Liver (tissue), 9 donors: Measurements from ENCODE around the gene SEZ6. TPM values are rescaled to one million over a fixed set of nuclear protein-coding genes. Genes with fewer than 3 reads are reported as not detected.

ENCODE experiments used
- DNase-seq: peaks from one replicate; pipeline ENCODE4 v3.0.0-alpha.2; 2017; ENCODE audit warnings: low spot score
- H3K27ac ChIP-seq, 2 donors: one replicate each; pipeline ENCODE4 v1.7.0; 2013; ENCODE audit warnings: inconsistent platforms in 2 of 2, low read length in 2 of 2, control low read depth in 1 of 2, low read depth in 1 of 2, mild to moderate bottlenecking in 1 of 2
- H3K27me3 ChIP-seq, 4 donors: one replicate each; pipeline versions ENCODE4 v1.6.1 to v1.7.0; 2013; ENCODE audit warnings: low read length in 3 of 4, inconsistent platforms in 1 of 4, mild to moderate bottlenecking in 1 of 4, moderate library complexity in 1 of 4; ENCODE audit not compliant: control insufficient read depth in 4 of 4, insufficient read depth in 4 of 4
- H3K36me3 ChIP-seq, 4 donors: one replicate each; pipeline versions ENCODE4 v1.6.1 to v1.7.0; 2013; ENCODE audit warnings: low read length in 3 of 4, mild to moderate bottlenecking in 3 of 4, low read depth in 1 of 4, moderate library complexity in 1 of 4; ENCODE audit not compliant: control insufficient read depth in 4 of 4, insufficient read depth in 3 of 4
- H3K4me1 ChIP-seq, 4 donors: one replicate each; pipeline versions ENCODE4 v1.6.1 to v1.7.0; 2013; ENCODE audit warnings: low read length in 3 of 4, mild to moderate bottlenecking in 3 of 4, moderate library complexity in 1 of 4; ENCODE audit not compliant: control insufficient read depth in 4 of 4, insufficient read depth in 4 of 4
- H3K4me3 ChIP-seq, 3 donors: one replicate each; pipeline versions ENCODE4 v1.6.1 to v1.7.0; 2013; ENCODE audit warnings: low read length in 3 of 3, control low read depth in 1 of 3, low read depth in 1 of 3, mild to moderate bottlenecking in 1 of 3
- H3K9ac ChIP-seq, 2 donors: one replicate each; pipeline ENCODE4 v1.7.0; 2013; ENCODE audit warnings: low read length in 2 of 2, mild to moderate bottlenecking in 2 of 2, moderate library complexity in 2 of 2, control low read depth in 1 of 2, low read depth in 1 of 2
- H3K9me3 ChIP-seq, 4 donors: one replicate each; pipeline versions ENCODE4 v1.6.1 to v1.7.0; 2013; ENCODE audit warnings: low read length in 3 of 4; ENCODE audit not compliant: control insufficient read depth in 4 of 4
- FOXA2 ChIP-seq: IDR thresholded peaks from 2 replicates; pipeline ENCODE4 v1.6.1; 2016; ENCODE audit warnings: antibody characterized with exemption
- GABPA ChIP-seq, 2 donors: IDR thresholded peaks in 1 of 2; conservative IDR thresholded peaks in 1 of 2; 2 replicates each; pipeline ENCODE4 v1.6.1; 2016; ENCODE audit warnings: antibody characterized with exemption in 2 of 2, mild to moderate bottlenecking in 1 of 2, moderate library complexity in 1 of 2
- HNF4A ChIP-seq, 2 donors: conservative IDR thresholded peaks; 2 replicates each; pipeline ENCODE4 v1.6.1; 2016; ENCODE audit warnings: antibody characterized with exemption in 2 of 2, mild to moderate bottlenecking in 2 of 2
- HNF4G ChIP-seq: IDR thresholded peaks from 2 replicates; pipeline ENCODE4 v1.6.1; 2016; ENCODE audit warnings: antibody characterized with exemption
- JUND ChIP-seq, 2 donors: IDR thresholded peaks; 2 replicates each; pipeline ENCODE4 v1.6.1; 2016; ENCODE audit warnings: antibody characterized with exemption in 2 of 2
- NR2F2 ChIP-seq: IDR thresholded peaks from 2 replicates; pipeline ENCODE4 v1.6.1; 2016; ENCODE audit warnings: antibody characterized with exemption
- YY1 ChIP-seq: IDR thresholded peaks from 2 replicates; pipeline ENCODE4 v1.6.1; 2016; ENCODE audit warnings: antibody characterized with exemption, mild to moderate bottlenecking
- WGBS: extraction: QIAGEN DNeasy Blood & Tissue Kit; methylation state at CpG from one replicate; pipeline ENCODE4 v1.1.7; 2013; 5-methylcytosine and 5-hydroxymethylcytosine counted together
- polyA plus RNA-seq, 2 donors: library from polyadenylated mRNA; stranded (reverse) in 1 of 2; unstranded in 1 of 2; fragments of 200-250 nt in 1 of 2; fragments of >200 nt in 1 of 2; fragmentation: Nextera tagmentation in 1 of 2; extraction: Ambion mirVana in 1 of 2; gene quantifications; one replicate each; pipeline versions ENCODE4 v1.2.1 to v1.2.3, GENCODE V29; 2013 to 2015
- total RNA-seq, 2 donors: library from RNA; depleted of rRNA; stranded (reverse); fragments of >200 nt; gene quantifications; one replicate each; pipeline ENCODE4 v1.2.3, GENCODE V29; 2014
- TF ChIP-seq, protein P1 (sequence below): fragments of 150-350 bp; IDR thresholded peaks from 2 replicates; pipeline ENCODE4 v1.5.1; 2017; ENCODE audit warnings: improper control_type of control experiment, low read depth, low read length; ENCODE audit not compliant: missing input control
- TF ChIP-seq, protein P2 (sequence below): IDR thresholded peaks from 2 replicates; pipeline ENCODE4 v1.6.1; 2016; ENCODE audit warnings: antibody characterized with exemption
- donor health status: healthy.
- donor health status: healthy.
- donor health status: healthy.
- donor health status: healthy.
- donor health status: healthy.

SEZ6 gene
- total and polyA plus RNA-seq, 4 donors, result 0.39 TPM; not detected in 3

DNA sequence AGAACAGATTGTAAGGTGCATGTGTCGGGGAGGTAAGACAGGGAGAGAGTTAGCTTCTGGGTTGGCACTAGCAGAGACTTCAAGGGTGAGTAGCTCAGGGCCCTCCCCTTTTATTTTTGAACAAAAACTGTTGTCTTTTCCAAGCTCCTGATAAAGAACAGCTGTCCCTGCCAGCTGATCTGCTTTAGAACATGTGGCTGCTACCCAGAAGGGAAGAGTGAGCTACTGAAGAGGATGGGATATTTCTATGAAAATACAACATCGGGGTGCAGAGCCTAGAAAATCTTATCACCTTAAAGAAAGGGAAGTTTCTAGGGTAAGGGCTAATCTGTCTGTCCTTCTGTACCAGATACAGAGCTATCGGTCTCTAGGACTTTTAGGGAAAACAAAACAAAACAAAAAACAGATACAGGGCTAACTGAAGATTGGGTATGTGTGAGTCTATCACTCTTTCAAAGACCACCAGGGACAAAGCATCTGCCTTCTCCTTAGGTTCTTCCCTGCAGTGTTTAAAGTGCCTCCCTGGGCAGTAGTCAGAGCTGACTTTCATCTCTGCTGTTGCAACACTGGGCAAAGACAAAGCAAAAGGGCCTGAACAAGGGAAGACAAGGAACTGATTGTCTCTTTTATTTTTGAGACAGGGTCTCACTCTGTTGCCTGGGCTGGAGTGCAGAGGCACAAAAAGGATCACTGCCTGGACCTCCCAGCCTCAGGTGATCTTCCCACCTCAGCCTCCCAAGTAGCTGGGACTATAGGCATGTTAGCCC lies 97.9 kb downstream of the SEZ6 start:
- H3K9ac ChIP-seq, result no peak overlapping the region
- H3K4me1 ChIP-seq, result peaks cover 14 to 20% (median 17%) of the 10 kb centered on the region in 4 donors

DNA sequence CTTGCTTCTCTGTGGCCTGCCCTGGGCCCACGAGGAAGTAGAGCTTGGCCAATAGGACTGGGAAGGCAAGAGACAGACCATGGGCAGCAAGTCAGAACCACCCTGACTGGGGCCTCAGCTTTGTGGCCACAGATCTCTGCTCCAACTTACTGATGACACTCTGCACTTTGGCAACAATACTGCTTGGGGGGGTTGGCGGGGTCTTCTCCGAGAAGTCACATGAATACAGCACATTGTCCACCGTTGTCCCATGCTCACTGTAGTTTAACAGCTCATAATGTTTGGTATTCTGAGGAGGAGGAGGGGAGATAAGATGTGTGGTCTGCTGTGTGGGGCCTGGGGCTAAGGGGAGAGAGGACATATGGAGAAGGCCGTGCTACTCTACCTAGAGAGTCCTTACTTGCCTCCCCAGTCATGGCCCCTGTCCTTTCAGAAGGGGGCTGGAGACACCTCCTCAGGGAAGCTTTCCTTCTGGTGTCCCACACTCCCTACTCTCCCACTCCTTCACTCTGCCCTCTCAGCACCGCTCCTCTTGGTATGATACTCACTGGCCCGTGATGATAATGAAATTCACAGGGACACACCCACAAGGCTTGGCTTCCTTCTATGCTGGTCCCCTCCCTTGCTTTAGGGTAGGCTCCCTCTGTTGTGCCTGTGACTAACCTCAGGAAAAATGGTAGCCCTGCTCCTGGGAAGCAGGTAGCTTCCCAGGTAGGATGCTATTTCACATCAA lies 99.0 kb downstream of the SEZ6 start:
- no peak overlapping the region for H3K4me3 ChIP-seq
- TF ChIP-seq HNF4G (no peak), YY1 (no peak), HNF4A (conservative IDR thresholded peaks at IDR 0.05) (no peak)
- H3K9me3 ChIP-seq, result no peaks in the 10 kb centered on the region
- peak; percentile 68 for DNase-seq
- WGBS, result 84% methylated on average over 7 of the region's 7 CpGs
- H3K27ac ChIP-seq, result no peak overlapping the region
- H3K27me3 ChIP-seq, result no peaks in the 10 kb centered on the region
- H3K36me3 ChIP-seq, result peaks cover 18 to 54% (median 37%) of the 10 kb centered on the region in 4 donors
- H3K9ac ChIP-seq, result no peak overlapping the region
- peaks cover 8 to 15% (median 11%) of the 10 kb centered on the region in 4 donors for H3K4me1 ChIP-seq

More for the DNA sequence above, 97.9 kb downstream of the SEZ6 start:
- WGBS, result 85% methylated on average over 3 of the region's 3 CpGs
- Histone ChIP-seq H3K4me3 (no peak overlapping the region), H3K27me3 (no peaks in the 10 kb centered on the region), H3K9me3 (no peaks in the 10 kb centered on the region), H3K36me3 (peaks cover 23 to 63% (median 40%) of the 10 kb centered on the region in 4 donors), H3K27ac (peak overlapping the region in 1 of 2 donors; percentile 50)
- no peak for DNase-seq
- TF ChIP-seq YY1, result no peak
- no peak for TF ChIP-seq JUND (IDR thresholded peaks at IDR 0.05)
- no peak for TF ChIP-seq HNF4A (conservative IDR thresholded peaks at IDR 0.05)
- no peak for TF ChIP-seq GABPA (IDR thresholded peaks at IDR 0.05 in 1 of 2, conservative IDR thresholded peaks at IDR 0.05 in 1 of 2)
- TF ChIP-seq, protein P1, sequence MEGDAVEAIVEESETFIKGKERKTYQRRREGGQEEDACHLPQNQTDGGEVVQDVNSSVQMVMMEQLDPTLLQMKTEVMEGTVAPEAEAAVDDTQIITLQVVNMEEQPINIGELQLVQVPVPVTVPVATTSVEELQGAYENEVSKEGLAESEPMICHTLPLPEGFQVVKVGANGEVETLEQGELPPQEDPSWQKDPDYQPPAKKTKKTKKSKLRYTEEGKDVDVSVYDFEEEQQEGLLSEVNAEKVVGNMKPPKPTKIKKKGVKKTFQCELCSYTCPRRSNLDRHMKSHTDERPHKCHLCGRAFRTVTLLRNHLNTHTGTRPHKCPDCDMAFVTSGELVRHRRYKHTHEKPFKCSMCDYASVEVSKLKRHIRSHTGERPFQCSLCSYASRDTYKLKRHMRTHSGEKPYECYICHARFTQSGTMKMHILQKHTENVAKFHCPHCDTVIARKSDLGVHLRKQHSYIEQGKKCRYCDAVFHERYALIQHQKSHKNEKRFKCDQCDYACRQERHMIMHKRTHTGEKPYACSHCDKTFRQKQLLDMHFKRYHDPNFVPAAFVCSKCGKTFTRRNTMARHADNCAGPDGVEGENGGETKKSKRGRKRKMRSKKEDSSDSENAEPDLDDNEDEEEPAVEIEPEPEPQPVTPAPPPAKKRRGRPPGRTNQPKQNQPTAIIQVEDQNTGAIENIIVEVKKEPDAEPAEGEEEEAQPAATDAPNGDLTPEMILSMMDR, result no peak
- no peak for TF ChIP-seq FOXA2
- TF ChIP-seq, protein P2, sequence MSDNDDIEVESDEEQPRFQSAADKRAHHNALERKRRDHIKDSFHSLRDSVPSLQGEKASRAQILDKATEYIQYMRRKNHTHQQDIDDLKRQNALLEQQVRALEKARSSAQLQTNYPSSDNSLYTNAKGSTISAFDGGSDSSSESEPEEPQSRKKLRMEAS, result no peak

DNA sequence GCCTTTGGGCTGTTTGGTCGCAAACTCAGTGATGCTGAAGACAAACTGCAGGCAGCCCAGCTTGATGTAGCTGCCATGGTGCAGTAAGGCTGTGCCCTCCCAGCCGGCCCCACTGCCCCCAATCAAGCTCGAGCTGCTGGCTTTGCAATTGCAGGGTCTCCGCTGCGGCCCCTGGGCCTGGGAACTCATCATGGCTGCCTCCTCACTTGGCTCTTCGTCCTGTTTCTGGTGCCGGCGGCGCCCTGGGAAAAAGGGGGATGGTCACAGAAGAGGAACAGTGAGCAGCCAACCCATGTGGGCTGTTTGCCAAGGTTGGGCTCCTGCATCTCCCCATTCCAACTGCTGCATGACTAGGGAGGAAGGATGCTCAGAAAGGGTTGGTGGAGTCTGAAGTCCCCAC lies 99.6 kb downstream of the SEZ6 start:
- Histone ChIP-seq H3K27me3 (no peaks in the 10 kb centered on the region), H3K9ac (no peak overlapping the region), H3K4me3 (no peak overlapping the region), H3K36me3 (peaks cover 18 to 48% (median 35%) of the 10 kb centered on the region in 4 donors), H3K27ac (no peak overlapping the region), H3K4me1 (peaks cover 9 to 14% (median 11%) of the 10 kb centered on the region in 4 donors), H3K9me3 (no peaks in the 10 kb centered on the region)
- WGBS, result 90% methylated on average over 9 of the region's 9 CpGs
- TF ChIP-seq YY1 (no peak), NR2F2 (no peak)
- no peak for DNase-seq

Other genes with a start within 250 kb of the SEZ6 start
- gene FAM222B, start 163.2 kb downstream of the SEZ6 start, total RNA-seq, result 1 to 10 TPM; 2.8 to 4.2 TPM
- 1 to 10 TPM; 4.0 to 5.4 TPM for gene FAM222B, start 163.2 kb downstream of the SEZ6 start, polyA plus RNA-seq
- gene ERAL1, start 151.0 kb downstream of the SEZ6 start, total RNA-seq, result 10 to 100 TPM; 17.3 to 30.8 TPM
- gene ERAL1, start 151.0 kb downstream of the SEZ6 start, polyA plus RNA-seq, result 10 to 100 TPM; 28.1 to 34.5 TPM
- 10 to 100 TPM; 67.7 to 71.0 TPM for gene FLOT2, start 108.3 kb downstream of the SEZ6 start, total RNA-seq
- 100 to 1,000 TPM in 1 of 2 donors, 10 to 100 TPM in 1; 61.6 to 100 TPM for gene FLOT2, start 108.3 kb downstream of the SEZ6 start, polyA plus RNA-seq
- gene DHRS13, start 103.0 kb downstream of the SEZ6 start, total RNA-seq, result 10 to 100 TPM in 1 of 2 donors, 1 to 10 TPM in 1; 9.7 to 91.6 TPM
- 10 to 100 TPM in 1 of 2 donors, 1 to 10 TPM in 1; 5.0 to 12.3 TPM for gene DHRS13, start 103.0 kb downstream of the SEZ6 start, polyA plus RNA-seq
- gene PHF12, start 54.5 kb downstream of the SEZ6 start, total RNA-seq, result 10 to 100 TPM; 15.5 to 21.3 TPM
- gene PHF12, start 54.5 kb downstream of the SEZ6 start, polyA plus RNA-seq, result 1 to 10 TPM; 4.3 to 7.9 TPM
- 100 to 1,000 TPM in 1 of 2 donors, 10 to 100 TPM in 1; 19.3 to 189 TPM for gene PIPOX, start 37.1 kb upstream of the SEZ6 start, total RNA-seq
- 100 to 1,000 TPM; 126 to 227 TPM for gene PIPOX, start 37.1 kb upstream of the SEZ6 start, polyA plus RNA-seq
- gene MYO18A, start 174.4 kb upstream of the SEZ6 start, total RNA-seq, result 10 to 100 TPM; 38.2 to 81.6 TPM
- 10 to 100 TPM; 26.3 to 36.4 TPM for gene MYO18A, start 174.4 kb upstream of the SEZ6 start, polyA plus RNA-seq
- not detected for gene CRYBA1, start 240.8 kb upstream of the SEZ6 start, total RNA-seq
- not detected for gene CRYBA1, start 240.8 kb upstream of the SEZ6 start, polyA plus RNA-seq